Activated CD8-positive, alpha-beta memory T cell treated with anti-CD3 and anti-CD28 coated beads, Interleukin-2, amount 50 U/mL, for 48 hours (primary cell): ENCODE measurements around the gene DPF3.

ENCODE experiments used
- DNase-seq: peaks from one replicate; pipeline ENCODE4 v3.0.0-alpha.2; 2020

Gene DPF3

DNA sequence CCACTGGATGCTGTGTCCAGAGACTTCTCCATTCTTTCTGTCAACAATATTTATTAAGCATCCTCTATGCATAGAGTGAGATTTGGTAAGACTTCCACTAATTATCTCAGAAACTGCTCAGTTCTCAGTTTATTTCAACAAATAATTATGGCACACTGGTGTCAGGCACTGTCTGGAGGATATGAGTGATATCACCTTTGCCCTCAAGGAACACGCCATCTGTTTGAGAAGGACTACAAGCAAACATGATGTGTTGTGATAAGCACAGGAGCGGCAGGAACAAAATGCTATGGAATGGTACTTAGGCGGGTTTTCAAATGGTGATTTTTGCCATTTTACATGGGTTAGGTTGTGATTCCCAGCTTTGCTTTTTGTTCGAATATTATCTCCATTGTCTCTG lies 229.2 kb downstream of the DPF3 start:
- no peak for DNase-seq

- no peak for DNase-seq
Observed at GRCh38 chr14:72663956-72664650, 229.8 kb downstream of the DPF3 start.

DNA sequence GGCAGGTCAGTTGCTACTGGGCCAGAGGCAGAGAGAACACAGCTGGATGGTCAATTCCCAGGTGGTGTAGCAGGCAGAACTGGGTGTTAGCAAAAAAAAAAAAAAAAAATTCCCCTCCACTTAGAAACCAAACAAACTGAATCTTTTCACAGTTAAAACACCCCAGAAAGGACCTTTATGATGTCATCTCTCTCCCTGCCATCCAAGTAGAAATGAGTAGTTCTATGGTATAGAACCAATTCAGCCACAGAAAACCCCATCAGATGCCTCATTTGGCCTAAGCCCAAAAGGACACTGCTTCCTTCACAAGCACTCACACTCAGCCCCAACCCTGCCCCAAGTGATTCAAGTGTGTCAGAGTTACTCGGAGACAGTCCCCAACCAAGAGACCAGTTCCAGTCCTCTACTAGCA lies 230.8 kb downstream of the DPF3 start:
- DNase-seq: no peak

DNA sequence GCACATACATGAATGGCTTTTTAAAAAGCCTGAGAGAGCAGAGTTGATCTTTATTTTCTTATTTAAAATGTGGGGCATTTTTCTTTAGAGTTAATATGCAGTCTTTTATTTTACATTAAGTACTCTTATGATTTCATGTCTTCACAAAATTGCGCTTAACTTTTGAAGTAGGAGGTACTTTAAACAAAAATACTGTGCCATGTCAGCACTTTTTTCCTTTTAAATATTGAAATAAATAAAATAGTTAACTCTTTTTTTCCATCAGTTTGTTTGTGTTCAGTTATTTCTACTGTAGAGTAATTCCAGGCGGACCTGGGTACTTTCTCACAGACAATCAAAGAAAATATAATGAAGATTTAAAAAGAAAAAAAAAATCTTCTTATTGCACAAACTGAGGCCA lies 231.7 kb downstream of the DPF3 start:
- DNase-seq: no peak

- no peak for DNase-seq
Observed at GRCh38 chr14:72657214-72657921, 236.5 kb downstream of the DPF3 start.

GRCh38 chr14:72653026-72653425 lies 240.9 kb downstream of the DPF3 start:
- no peak for DNase-seq

- no peak for DNase-seq
Observed at GRCh38 chr14:72652179-72652578, 241.7 kb downstream of the DPF3 start.

- no peak for DNase-seq
Observed at GRCh38 chr14:72651714-72652113, 242.2 kb downstream of the DPF3 start.

- no peak for DNase-seq
Observed at GRCh38 chr14:72651081-72651480, 242.8 kb downstream of the DPF3 start.

DNA sequence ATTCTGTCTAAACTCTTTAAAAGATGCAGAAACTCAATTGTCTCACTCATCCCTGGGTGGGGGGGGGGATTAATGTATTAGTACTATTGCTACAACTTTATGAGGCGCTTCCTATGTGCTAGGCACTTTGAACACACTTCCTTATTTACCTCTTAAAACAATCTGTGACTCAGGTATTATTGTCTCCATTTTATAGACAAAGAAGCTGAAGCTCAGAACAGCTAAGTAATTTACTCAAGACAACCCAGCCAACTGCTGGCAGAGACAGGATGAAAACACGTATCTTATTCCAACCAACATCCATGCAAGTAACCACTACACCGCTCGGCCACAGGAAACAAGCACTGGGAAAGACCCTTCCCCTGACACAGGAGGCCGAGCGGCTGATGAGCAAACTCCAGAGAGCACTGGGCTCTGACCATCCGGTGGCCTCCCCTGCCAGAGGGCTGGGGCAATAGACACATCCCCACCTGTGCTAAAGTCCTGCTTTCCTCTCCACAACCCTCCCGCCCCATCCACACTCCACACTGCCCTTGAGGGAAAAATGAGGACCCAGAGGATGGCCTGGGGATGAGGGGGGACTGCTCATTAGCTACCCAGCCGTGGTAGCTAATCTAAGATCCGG lies 244.2 kb downstream of the DPF3 start:
- no peak for DNase-seq

DNA sequence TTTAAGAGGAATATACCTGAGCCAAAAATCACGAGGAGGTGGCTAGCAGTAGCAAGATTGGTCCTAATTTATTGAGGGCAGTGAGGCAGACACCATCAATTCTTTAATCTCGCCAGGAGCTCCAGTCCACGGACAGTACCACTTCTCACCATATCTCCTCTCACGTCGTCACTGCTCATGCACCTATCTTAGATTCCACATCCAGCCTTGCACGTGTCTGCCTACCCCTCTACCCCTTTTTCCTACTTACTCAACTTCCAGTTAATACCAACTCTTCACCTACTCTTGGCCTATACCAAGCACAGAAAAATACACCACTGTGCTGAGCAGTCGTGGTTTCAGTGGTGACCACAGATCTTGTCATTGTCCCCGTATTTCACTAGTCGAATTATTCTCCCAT lies 246.1 kb downstream of the DPF3 start:
- DNase-seq: no peak

GRCh38 chr14:72646861-72647528 lies 246.9 kb downstream of the DPF3 start:
- DNase-seq: no peak

DNA sequence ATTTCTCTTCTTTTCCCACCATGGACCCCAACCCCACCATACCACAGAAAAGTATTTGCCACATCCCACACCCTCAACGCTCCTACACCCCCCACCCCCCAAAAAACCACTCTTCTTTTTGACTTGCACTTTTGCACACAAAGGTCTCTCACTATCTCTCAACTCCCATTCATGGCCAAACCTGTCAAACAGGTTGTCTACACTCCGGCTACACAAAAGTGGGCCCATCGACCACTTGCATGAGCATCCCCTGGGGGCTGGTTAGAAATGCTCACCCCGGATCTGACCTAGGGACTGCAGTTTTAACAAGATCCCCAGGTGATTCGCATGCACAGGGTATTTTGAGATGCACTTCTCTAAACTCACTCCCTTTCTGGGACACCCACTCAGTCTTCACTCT lies 248.2 kb downstream of the DPF3 start:
- DNase-seq: no peak

GRCh38 chr14:72644758-72645489 lies 249.0 kb downstream of the DPF3 start:
- DNase-seq: no peak

DNA sequence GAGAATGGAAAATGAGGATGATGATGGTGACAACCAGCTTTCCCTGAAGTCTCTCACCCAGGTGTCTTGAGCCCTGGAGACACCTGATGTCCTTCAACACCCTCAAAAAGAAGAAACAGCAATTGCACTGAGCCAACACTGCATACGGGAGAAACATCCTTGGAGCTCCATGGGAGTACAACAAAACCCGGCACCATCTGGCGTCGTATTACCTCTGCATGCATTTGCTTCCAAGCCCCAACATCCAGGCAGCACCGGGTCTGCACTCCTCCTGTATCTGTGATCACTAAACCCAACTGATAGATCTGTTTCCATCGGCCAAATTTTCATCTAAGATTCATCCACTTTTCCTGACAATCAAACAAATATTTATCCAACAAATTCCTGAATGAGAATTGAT lies 249.9 kb downstream of the DPF3 start:
- DNase-seq: no peak

DNA sequence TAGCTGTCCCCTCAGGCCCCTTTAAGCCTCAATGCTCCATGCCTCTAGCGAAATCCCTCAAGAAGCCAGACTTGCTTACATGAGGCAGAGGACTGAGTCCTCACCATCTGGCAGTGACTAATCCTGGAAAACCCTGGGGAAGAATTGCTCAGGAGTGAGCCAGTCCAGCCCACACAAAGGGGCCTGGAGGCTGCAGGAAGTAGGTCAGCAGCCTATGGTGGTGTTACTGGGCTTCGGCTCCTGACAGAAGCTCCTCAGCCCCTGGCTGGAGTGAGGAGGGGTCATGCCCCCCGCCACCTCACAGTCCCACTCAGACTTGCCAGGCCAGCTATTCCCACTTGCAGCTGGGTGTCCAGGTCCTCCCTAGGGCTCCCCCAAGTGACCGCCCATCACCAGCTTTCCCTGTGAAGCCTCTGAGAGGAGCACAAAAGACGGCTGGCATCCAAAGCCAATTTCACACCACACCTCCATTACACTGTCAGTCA lies 250.5 kb downstream of the DPF3 start:
- no peak for DNase-seq

GRCh38 chr14:72640911-72641485 lies 252.9 kb downstream of the DPF3 start:
- no peak for DNase-seq

GRCh38 chr14:72638021-72638420 lies 255.9 kb downstream of the DPF3 start:
- no peak for DNase-seq

DNA sequence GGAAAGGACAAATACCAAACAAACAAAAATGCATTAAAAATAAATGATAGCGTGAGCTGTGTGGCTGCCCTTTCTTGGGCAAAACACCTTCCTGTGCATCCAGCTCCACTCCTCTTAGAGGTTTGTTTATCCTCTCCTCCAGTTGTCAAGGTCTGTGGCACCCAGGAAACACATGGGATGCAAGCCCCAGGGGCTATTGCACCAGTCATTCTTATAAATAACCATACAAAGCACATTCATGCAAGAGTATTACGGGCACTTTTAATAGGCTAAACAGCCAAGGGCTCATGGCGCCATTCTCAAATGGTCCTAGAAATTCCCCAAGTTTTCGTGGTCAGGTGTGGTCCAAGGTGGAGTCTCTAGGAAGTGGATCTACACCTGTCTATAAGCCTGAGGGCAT lies 257.0 kb downstream of the DPF3 start:
- DNase-seq: no peak

GRCh38 chr14:72636094-72636493 lies 257.8 kb downstream of the DPF3 start:
- no peak for DNase-seq

DNA sequence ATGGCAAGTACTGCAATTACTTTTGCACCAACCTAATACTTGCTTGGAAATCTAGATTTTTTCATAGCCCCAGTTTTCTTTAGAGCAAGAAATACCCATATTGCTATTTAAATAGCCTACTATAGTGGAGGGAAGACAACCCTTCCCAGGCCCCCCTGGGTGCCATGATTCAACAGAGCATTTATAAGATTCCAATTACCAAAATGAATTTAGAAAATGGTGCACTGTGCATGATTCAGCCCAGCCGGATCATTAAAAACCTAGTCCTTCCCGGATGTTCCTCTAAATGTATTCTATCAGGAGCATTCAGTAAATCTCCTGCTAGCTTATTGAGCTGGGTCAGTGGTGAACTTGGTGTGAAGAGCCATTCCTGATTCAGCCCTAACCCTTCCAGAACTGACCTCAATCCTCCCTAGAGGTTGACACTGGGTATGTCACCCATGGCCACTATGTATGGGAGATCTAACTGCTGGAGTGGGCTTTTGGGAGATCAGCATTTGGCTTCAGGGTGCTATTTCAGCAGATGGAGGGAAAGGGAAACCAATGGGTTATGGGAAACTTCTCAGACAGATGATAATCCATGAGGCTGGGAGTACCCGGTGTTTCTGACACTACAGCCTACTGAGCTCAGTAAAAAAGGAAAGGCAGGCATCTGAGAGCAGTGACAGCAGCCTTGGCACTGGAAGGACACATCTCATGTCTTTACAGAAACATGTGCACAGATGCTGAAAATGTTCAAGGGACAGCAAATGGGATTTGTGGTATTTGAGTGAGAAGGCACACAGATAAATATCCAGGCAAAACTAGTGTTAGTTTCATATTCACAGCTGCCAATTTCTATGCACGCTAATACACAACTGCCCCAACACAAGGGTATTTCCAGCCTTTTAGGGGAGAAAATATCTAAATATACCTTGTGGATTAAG lies 258.9 kb downstream of the DPF3 start:
- DNase-seq: no peak
